ENCODE data around the gene PCBP3. TPM values are rescaled to one million over a fixed set of nuclear protein-coding genes. Genes with fewer than 3 reads are reported as not detected.

PCBP3 gene
- total and polyA plus RNA-seq, 2 of the 8 experiments (the other 6 are each of a cell fraction or from before 2014, with no cell fraction given) = 3.5 to 6.3 TPM

- TF ChIP-seq CHD7 (IDR thresholded peaks at IDR 0.05; ENCODE audit: insufficient replicate concordance, low read length) = no peak
Measured at GRCh38 chr21:45719177-45719802, 75.8 kb downstream of the PCBP3 start (continued).
